Mucosa of descending colon (tissue), 3 donors: Measurements from ENCODE around the gene SND1. TPM values are rescaled to one million over a fixed set of nuclear protein-coding genes. Genes with fewer than 3 reads are reported as not detected.

Experiments used
- ATAC-seq: fragments of 200-7000 bp; cut with Tn5 transposase; one replicate; pipeline ENCODE4 v1.9.1; 2020; ENCODE audit warnings: mild to moderate bottlenecking, moderate library complexity
- DNase-seq, 3 donors: peaks; one replicate each; pipeline ENCODE4 v3.0.0-alpha.2; 2020
- H3K36me3 ChIP-seq: fragments of 200-600 bp; one replicate; pipeline ENCODE4 v1.8.0; 2021; ENCODE audit warnings: low read depth, mild to moderate bottlenecking
- H3K4me1 ChIP-seq: fragments of 200-600 bp; one replicate; pipeline ENCODE4 v1.8.0; 2021; ENCODE audit warnings: low read depth, mild to moderate bottlenecking
- H3K4me3 ChIP-seq: fragments of 200-600 bp; one replicate; pipeline ENCODE4 v1.8.0; 2021; ENCODE audit warnings: mild to moderate bottlenecking
- H3K9me3 ChIP-seq: fragments of 200-600 bp; one replicate; pipeline ENCODE4 v1.8.0; 2021; ENCODE audit warnings: mild to moderate bottlenecking
- intact Hi-C, 2 donors: fragments of 100-400 bp; cut with DNase I in 1 of 2; cut with micrococcal nuclease in 1 of 2; formaldehyde crosslinking; loops; one replicate each; pipeline versions ENCODE4 v1.11.0 to v1.11.1; 2022; cut with DNase I, micrococcal nuclease
- total RNA-seq, 3 donors: library from RNA; stranded (reverse); fragmentation: NEBNext Ultra II Directional in 2 of 3; extraction: Animal tissue kit (Norgen Biotek cat#: 25700) in 2 of 3; gene quantifications; one replicate each; pipeline versions ENCODE4 v1.2.1 to v1.2.4, GENCODE V29; 2021 to 2023
- TF ChIP-seq, protein P1 (sequence below): fragments of 200-600 bp; IDR thresholded peaks from one replicate; pipeline ENCODE4 v1.8.0; 2022; ENCODE audit warnings: antibody characterized with exemption, mild to moderate bottlenecking
- donor health status: DM: no; HTN: no; CAD: no; lungs with moderate emphysema.
- donor health status: DM: no; HTN: no; CAD: no.
- donor health status: DM: no; HTN: yes; CAD: no.

Gene SND1
- total RNA-seq, 3 donors from 2014 or later: 99.0 to 131 (median 106) TPM

DNA sequence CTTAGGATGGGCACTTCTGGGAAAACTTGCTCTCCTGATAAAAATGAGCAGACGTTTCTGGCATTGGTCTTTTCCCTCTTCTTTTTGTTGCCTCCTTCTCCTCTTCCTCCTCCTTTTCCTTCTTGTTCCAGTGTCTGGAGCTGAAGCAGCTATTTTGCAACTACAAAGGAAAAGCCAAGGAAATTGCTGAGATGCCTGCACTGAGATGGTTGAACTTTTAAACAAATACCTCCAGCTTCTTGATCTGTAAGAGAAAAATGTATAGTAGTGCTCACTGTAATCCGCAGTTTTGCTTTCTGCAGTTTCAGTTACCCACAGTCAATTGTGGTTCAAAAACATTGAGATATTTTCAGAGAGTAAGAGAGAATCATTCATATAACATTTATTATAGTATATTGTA, 7.5 kb upstream of the SND1 start:
- Histone ChIP-seq H3K4me1 (no peaks in the 10 kb centered on the region), H3K4me3 (no peak overlapping the region), H3K9me3 (no peaks in the 10 kb centered on the region), H3K36me3 (no peaks in the 10 kb centered on the region)
- TF ChIP-seq, protein P1, sequence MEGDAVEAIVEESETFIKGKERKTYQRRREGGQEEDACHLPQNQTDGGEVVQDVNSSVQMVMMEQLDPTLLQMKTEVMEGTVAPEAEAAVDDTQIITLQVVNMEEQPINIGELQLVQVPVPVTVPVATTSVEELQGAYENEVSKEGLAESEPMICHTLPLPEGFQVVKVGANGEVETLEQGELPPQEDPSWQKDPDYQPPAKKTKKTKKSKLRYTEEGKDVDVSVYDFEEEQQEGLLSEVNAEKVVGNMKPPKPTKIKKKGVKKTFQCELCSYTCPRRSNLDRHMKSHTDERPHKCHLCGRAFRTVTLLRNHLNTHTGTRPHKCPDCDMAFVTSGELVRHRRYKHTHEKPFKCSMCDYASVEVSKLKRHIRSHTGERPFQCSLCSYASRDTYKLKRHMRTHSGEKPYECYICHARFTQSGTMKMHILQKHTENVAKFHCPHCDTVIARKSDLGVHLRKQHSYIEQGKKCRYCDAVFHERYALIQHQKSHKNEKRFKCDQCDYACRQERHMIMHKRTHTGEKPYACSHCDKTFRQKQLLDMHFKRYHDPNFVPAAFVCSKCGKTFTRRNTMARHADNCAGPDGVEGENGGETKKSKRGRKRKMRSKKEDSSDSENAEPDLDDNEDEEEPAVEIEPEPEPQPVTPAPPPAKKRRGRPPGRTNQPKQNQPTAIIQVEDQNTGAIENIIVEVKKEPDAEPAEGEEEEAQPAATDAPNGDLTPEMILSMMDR: no peak
- ATAC-seq (no peak), DNase-seq (no peak)
- intact Hi-C loops: no loop called here

DNA sequence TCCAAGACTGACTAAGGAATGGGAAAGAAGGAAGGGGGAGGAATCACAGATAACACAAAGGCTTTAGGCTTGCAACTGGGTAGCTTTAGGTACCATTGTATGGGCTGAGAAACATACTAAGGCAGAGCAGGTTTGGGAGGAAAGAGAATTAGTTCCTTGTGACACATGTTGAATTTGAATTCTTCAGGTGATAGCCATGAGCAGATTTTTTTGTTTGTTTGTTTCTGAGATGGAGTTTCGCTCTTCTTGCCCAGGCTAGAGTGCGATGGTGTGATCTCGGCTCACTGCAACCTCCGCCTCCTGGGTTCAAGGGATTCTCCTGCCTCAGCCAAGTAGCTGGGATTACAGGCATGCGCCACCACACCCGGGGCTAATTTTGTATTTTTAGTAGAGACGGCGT, 4.4 kb upstream of the SND1 start:
- H3K4me1 ChIP-seq: no peaks in the 10 kb centered on the region
- ATAC-seq: no peak
- intact Hi-C loops: no loop called here
- TF ChIP-seq, protein P1: no peak
- no peak for DNase-seq
- H3K36me3 ChIP-seq: no peaks in the 10 kb centered on the region
- no peaks in the 10 kb centered on the region for H3K9me3 ChIP-seq
- no peak overlapping the region for H3K4me3 ChIP-seq

DNA sequence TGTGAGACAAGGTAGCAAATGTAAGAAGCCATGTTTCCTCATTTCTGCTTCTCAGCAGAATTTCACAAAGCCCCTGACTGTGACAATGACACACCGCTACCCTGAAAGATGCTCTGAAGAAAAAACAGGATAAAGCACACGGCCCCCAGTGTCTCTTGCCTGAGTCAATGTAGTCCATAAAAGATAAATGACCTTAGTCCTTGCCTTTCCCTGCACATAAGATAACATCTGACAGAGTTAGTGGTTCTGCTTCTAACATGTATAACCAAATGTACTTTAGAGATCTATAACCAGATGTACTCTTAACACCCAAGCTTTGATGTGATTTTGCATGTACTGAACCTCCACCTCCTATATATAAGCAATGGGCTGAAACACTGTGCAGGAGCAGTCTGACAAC, 3.0 kb upstream of the SND1 start:
- Histone ChIP-seq H3K9me3 (no peaks in the 10 kb centered on the region), H3K4me1 (peaks cover 10% of the 10 kb centered on the region), H3K4me3 (no peak overlapping the region), H3K36me3 (no peaks in the 10 kb centered on the region)
- DNase-seq (no peak), ATAC-seq (no peak)
- intact Hi-C loops: no loop called here
- TF ChIP-seq, protein P1: no peak

DNA sequence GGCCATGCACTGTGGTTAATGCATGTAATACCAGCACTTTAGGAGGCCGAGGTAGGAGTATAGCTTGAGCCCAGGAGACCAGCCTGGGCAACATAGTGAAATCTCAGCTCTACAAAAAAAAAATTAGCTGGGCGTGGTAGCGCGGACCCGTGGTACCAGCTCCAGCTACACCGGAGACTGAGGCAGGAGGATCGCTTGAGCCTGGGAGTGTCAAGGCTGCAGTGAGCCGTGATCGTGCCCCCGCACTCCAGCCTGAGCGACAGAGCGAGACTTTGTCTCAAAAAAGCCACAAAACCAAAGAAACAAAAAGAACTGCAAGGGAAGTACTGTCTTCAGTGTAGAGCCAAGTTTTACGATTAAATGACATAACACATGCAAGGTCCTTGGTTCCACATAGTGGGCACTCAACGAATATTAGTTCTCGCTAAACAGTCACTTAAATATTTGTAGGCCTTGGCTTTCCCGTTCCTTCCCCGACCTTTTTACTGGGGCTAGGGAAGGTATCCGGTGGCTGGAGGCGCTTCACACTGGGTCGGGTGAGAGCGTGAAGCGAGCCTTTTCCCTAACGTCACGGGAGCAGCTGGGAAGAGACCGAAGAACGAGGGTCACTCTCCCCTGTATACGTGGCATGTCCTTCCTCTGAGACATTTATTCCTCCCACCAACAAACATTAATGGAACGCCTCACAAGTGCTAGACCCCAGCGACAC, 993 bp upstream of the SND1 start:
- TF ChIP-seq, protein P1: no peak
- no peak for ATAC-seq
- intact Hi-C loops: no loop called here
- no peaks in the 10 kb centered on the region for H3K36me3 ChIP-seq
- H3K4me3 ChIP-seq: peak overlapping the region; percentile 68
- DNase-seq: peak in 2 of 3 donors; percentile 7 to 33
- no peaks in the 10 kb centered on the region for H3K9me3 ChIP-seq
- peaks cover 10% of the 10 kb centered on the region for H3K4me1 ChIP-seq

DNA sequence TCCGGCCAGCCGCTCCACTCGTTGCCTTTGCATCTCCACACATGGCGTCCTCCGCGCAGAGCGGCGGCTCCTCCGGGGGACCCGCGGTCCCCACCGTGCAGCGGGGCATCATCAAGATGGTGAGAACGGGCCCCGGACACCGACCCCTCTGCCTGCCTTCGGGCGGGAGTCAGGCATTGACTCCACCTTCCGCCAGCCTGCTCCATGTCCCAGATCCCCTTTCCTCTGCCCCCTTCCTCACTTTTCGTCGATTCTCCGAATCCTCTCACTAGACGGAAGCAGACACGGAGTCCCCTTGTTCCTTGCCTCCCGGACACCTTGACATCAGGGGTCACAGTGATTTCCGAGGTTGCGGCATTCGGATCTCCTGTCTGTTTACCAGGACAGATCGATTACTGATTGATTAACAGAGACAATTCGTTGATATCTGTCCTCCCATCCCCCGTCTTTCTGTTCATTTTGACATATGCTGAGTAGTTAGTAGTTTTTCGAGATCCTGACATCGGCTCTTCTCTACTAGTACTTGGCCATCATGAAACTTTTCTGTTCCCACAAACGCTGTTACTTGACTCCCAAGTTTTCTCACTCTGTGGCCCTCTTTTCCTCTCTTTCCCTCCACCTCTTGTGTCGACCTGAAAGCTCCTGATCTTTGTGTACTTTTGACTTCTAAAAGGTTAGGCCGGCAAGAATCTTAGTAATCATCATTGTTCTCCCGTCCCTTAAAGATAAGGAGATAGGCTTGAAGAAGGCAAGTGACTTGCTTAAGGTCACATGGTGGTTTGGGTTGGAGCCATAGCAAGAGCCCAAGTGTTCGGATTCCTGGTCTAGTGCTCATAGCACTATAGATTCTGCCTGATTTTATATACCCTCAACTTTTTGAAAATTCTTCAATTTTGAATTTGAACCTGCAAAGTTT, 597 bp downstream of the SND1 start:
- H3K36me3 ChIP-seq: no peaks in the 10 kb centered on the region
- no peaks in the 10 kb centered on the region for H3K9me3 ChIP-seq
- TF ChIP-seq, protein P1: no peak
- no peak for DNase-seq
- H3K4me3 ChIP-seq: peak overlapping the region; percentile 68
- peak; percentile 20 for ATAC-seq
- peaks cover 10% of the 10 kb centered on the region for H3K4me1 ChIP-seq
- intact Hi-C loops: no loop called here
